Measurements from ENCODE around the gene SLC10A2. TPM values are rescaled to one million over a fixed set of nuclear protein-coding genes. Genes with fewer than 3 reads are reported as not detected.
A peak's percentile ranks its signal among the peaks of the same experiment; 100 is the strongest.

The SLC10A2 gene
- polyA plus RNA-seq, 1 experiment, result not detected

DNA sequence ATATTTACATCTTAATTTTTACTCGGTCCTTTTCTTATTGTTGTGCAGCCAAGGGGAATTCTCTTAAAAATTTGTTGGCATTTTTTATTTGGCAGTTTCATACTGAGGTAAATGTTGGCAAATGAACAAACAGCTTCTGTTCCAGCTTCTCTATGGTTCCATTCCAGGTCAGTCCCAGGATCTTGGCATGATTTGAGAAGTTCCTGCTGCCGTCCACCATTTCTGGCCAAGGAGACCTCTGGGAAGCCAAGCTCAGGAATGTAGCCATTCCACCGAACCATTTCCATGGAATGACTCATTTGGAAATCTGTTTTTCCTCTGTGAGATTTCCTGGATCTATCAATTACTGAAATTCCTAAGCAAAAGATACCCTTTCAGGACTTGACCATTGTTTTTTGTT is 43.9 kb downstream of the SLC10A2 start:
- ChIA-PET CTCF (interaction anchor here (1.7 kb wide), 1 partner anchor 13 kb away, joined by 6 read pairs; no protein-coding TSS in a partner anchor), POLR2A (no interaction called here)
- H3K36me3 ChIP-seq (ENCODE audit: control insufficient read depth, insufficient read depth, low read length), result no peaks in the 10 kb centered on the region
- H3K27me3 ChIP-seq (ENCODE audit: control insufficient read depth, insufficient read depth, low read length), result no peaks in the 10 kb centered on the region
- TF ChIP-seq, protein P1, sequence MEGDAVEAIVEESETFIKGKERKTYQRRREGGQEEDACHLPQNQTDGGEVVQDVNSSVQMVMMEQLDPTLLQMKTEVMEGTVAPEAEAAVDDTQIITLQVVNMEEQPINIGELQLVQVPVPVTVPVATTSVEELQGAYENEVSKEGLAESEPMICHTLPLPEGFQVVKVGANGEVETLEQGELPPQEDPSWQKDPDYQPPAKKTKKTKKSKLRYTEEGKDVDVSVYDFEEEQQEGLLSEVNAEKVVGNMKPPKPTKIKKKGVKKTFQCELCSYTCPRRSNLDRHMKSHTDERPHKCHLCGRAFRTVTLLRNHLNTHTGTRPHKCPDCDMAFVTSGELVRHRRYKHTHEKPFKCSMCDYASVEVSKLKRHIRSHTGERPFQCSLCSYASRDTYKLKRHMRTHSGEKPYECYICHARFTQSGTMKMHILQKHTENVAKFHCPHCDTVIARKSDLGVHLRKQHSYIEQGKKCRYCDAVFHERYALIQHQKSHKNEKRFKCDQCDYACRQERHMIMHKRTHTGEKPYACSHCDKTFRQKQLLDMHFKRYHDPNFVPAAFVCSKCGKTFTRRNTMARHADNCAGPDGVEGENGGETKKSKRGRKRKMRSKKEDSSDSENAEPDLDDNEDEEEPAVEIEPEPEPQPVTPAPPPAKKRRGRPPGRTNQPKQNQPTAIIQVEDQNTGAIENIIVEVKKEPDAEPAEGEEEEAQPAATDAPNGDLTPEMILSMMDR (IDR thresholded peaks at IDR 0.05; ENCODE audit: insufficient read depth, low read depth, low read length), result no peak
- H3K4me3 ChIP-seq (ENCODE audit: low read depth, low read length), result no peak overlapping the region
- DNase-seq (ENCODE audit: low read depth), result no peak

DNA sequence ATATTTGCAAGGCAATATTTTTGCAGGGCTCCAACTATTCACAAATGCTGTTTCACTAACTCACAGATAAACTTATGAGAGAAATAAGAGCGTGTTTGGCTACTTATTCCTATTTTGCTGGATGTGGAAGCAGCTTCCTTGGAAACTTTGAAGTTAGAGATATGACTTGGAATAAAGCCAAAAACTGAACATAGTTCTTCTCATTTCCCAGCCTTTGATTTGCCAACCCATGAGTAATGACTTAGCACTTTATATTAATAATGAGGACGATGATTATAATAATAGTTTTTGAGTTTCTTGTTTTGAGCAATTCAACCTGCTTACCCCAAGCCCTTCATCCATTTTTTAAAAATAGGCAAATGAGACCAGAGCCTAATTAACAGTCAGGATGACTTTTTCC is 47.7 kb downstream of the SLC10A2 start:
- POLR2A ChIA-PET, result no interaction called here
- DNase-seq (ENCODE audit: low read depth), result no peak
- TF ChIP-seq, protein P1 (IDR thresholded peaks at IDR 0.05; ENCODE audit: insufficient read depth, low read depth, low read length), result no peak
- Histone ChIP-seq H3K4me3 (ENCODE audit: low read depth, low read length) (no peak overlapping the region), H3K36me3 (ENCODE audit: control insufficient read depth, insufficient read depth, low read length) (no peaks in the 10 kb centered on the region), H3K27me3 (ENCODE audit: control insufficient read depth, insufficient read depth, low read length) (no peaks in the 10 kb centered on the region)
- CTCF ChIA-PET, result no interaction called here

DNA sequence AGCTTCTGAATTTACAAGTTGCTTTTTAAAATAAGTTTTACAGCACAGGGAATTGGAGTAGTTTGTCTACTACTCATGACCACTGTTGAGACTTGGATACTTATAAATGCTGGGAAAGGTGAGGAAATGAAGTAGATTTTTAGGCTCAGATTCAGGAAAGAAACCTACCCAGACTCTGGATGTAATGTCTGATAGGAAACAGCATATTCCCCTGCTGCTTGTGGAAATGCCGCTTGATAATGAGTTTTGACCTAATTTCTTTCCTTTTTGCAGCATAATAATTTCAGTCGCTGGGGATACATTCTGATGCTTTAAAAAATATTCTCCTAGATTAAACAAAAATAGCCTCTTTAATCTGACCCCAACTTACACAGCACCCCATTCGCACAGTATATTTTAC is 53.6 kb downstream of the SLC10A2 start:
- Histone ChIP-seq H3K36me3 (ENCODE audit: control insufficient read depth, insufficient read depth, low read length) (no peaks in the 10 kb centered on the region), H3K4me3 (ENCODE audit: low read depth, low read length) (no peak overlapping the region), H3K27me3 (ENCODE audit: control insufficient read depth, insufficient read depth, low read length) (no peaks in the 10 kb centered on the region)
- CTCF ChIA-PET, result no interaction called here
- TF ChIP-seq, protein P1 (IDR thresholded peaks at IDR 0.05; ENCODE audit: insufficient read depth, low read depth, low read length), result no peak
- DNase-seq (ENCODE audit: low read depth), result no peak
- POLR2A ChIA-PET, result no interaction called here

DNA sequence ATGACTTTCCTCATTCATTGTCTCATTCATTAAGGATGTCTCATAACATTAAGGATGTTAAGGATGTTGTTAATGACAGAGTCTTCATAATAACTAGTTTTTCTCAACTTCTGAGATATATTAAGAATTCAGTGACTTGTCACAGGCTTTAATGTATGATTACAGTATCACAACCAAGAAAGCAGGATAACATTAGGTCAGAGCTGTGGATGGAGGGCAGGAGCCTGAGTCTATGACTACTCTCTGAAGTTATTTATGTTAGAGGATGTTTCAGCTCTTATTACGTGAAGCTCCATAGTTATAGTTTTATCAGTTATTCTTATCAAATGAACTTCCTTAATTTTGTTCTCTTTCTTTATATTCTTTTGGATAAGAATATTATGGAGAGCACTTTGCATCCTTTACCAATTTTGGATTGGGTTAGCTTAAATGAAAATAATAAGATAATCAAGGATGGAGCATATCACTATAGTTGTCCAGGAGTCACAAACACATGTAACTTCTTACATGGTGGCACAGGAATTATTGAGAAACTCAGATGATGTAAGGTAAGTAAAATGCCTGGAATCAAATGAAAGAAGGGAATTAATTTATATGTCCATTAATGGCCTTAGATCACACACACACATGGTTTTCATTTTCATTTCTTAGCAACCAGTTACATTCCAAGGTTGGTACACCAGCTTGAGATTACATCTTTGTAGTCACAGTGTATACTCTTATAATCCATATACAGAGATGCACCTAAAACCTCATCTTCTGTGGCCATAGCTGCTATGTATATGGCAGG is 57.0 kb downstream of the SLC10A2 start:
- ChIA-PET CTCF (interaction anchor here (0.8 to 1.4 kb wide), 2 partner anchors 13 to 82 kb away, joined by 4 to 6 read pairs; no protein-coding TSS in a partner anchor), POLR2A (no interaction called here)
- Histone ChIP-seq H3K36me3 (ENCODE audit: control insufficient read depth, insufficient read depth, low read length) (no peaks in the 10 kb centered on the region), H3K4me3 (ENCODE audit: low read depth, low read length) (no peak overlapping the region), H3K27me3 (ENCODE audit: control insufficient read depth, insufficient read depth, low read length) (no peaks in the 10 kb centered on the region)
- TF ChIP-seq, protein P1 (IDR thresholded peaks at IDR 0.05; ENCODE audit: insufficient read depth, low read depth, low read length), result no peak
- DNase-seq (ENCODE audit: low read depth), result peak; percentile 82

DNA sequence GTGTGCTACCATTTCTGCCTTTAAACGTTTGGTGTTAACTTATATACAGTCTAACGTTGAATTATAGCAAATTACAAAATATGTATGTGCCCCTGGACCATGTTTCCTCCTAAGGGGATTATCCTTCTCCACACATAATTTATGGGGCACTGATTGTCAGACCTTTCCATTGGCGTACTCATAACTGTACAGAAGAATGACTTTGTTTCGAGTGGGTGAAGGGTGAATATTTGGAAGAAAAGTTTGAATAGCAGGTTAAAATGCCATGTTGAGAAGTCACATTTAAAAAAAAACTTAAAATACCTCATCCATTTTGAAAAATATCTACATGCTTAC is 58.8 kb downstream of the SLC10A2 start:
- Histone ChIP-seq H3K4me3 (ENCODE audit: low read depth, low read length) (no peak overlapping the region), H3K36me3 (ENCODE audit: control insufficient read depth, insufficient read depth, low read length) (no peaks in the 10 kb centered on the region), H3K27me3 (ENCODE audit: control insufficient read depth, insufficient read depth, low read length) (no peaks in the 10 kb centered on the region)
- DNase-seq (ENCODE audit: low read depth), result no peak
- ChIA-PET POLR2A (no interaction called here), CTCF (no interaction called here)
- TF ChIP-seq, protein P1 (IDR thresholded peaks at IDR 0.05; ENCODE audit: insufficient read depth, low read depth, low read length), result no peak
